HepG2 (cell line): Measurements from ENCODE around the gene DDX11. TPM values are rescaled to one million over a fixed set of nuclear protein-coding genes. Genes with fewer than 3 reads are reported as not detected.
"Not testable (repeated sequence)": the region's sequence is repeated elsewhere in the genome, so short reads cannot be mapped to it uniquely, and the experiment has no call there.

Experiments
- ATAC-seq: fragments of 200-7000 bp; cut with Tn5 transposase; 3 replicates; pipeline ENCODE4 v1.9.1; 2020; ENCODE audit warnings: mild to moderate bottlenecking, moderate library complexity
- BruUV-seq: library from RNA; stranded (reverse); fragments of 400-500 nt; replicated peaks from 2 replicates; lab custom pipeline; 2021; lab: Mats Ljungman, UMichigan
- CTCF ChIA-PET: fragments of 300-600 bp; formaldehyde crosslinking; extraction: SDS; loops from one replicate; lab custom pipeline; 2021; ENCODE audit warnings: low total read pairs, inconsistent platforms, low intra/inter-chr PET ratio; lab: Yijun Ruan, JAX
- POLR2A ChIA-PET: fragments of 350-600 bp; sonication (Branson Sonifier 250); formaldehyde crosslinking; loops from one replicate; lab custom pipeline; 2020; ENCODE audit warnings: antibody characterized with exemption, inconsistent platforms; lab: Yijun Ruan, JAX
- DNase-seq: peaks from one replicate; pipeline ENCODE4 v3.0.0-alpha.2; 2015; ENCODE audit warnings: low spot score
- FAIRE-seq: peaks from 3 replicates; lab custom pipeline; 2011; peaks lifted over from hg19 to GRCh38; lab: Jason Lieb, UNC
- H2AFZ ChIP-seq: one replicate; pipeline ENCODE4 v1.6.1; 2011; ENCODE audit warnings: low read length, inconsistent platforms
- H3K27ac ChIP-seq: fragments of 300-600 bp; 3 replicates; pipeline ENCODE4 v1.8.0; 2011; ENCODE audit warnings: mixed run types, mild to moderate bottlenecking, mixed read lengths, low read length, inconsistent platforms; ENCODE audit not compliant: insufficient read depth; ENCODE audit errors: extremely low read length
- H3K27me3 ChIP-seq, 2 experiments: fragments of 200-600 bp in 1 of 2; 2 replicates in 1 of 2; 3 replicates in 1 of 2; pipeline versions ENCODE4 v1.6.0 to v1.8.0; 2011; ENCODE audit warnings: low read length in 2 of 2, mild to moderate bottlenecking in 2 of 2, moderate library complexity in 2 of 2, inconsistent platforms in 1 of 2; ENCODE audit not compliant: insufficient read depth in 2 of 2, control insufficient read depth in 1 of 2
- H3K36me3 ChIP-seq, 2 experiments: fragments of 200-600 bp in 1 of 2; replicated peaks in 1 of 2; 2 replicates in 1 of 2; 3 replicates in 1 of 2; pipeline versions ENCODE4 v1.5.1 to v1.8.0; 2011; ENCODE audit warnings: low read length in 2 of 2, inconsistent platforms in 1 of 2; ENCODE audit not compliant: insufficient read depth in 2 of 2, control insufficient read depth in 1 of 2
- H3K4me1 ChIP-seq: 2 replicates; pipeline ENCODE4 v1.5.1; 2012; ENCODE audit warnings: low read length, inconsistent platforms; ENCODE audit not compliant: insufficient read depth
- H3K4me2 ChIP-seq: 2 replicates; pipeline ENCODE4 v1.6.0; 2011; ENCODE audit warnings: low read depth, low read length, inconsistent platforms
- H3K4me3 ChIP-seq, 3 experiments: fragments of 200-600 bp in 1 of 3; sonication (generic), shearing (Covaris generic) in 1 of 3; replicated peaks in 1 of 3; 2 replicates each; pipeline ENCODE4 v1.5.1; 2011 to 2016; ENCODE audit warnings: low read length in 3 of 3, inconsistent platforms in 2 of 3, low read depth in 2 of 3, mild to moderate bottlenecking in 2 of 3, control low read depth in 1 of 3, mixed read lengths in 1 of 3; ENCODE audit not compliant: insufficient read depth in 1 of 3
- H3K79me2 ChIP-seq: one replicate; pipeline ENCODE4 v1.6.1; 2011; ENCODE audit warnings: low read length, inconsistent platforms; ENCODE audit not compliant: insufficient read depth
- H3K9ac ChIP-seq: 2 replicates; pipeline ENCODE4 v1.6.0; 2011; ENCODE audit warnings: mild to moderate bottlenecking, low read depth, low read length, inconsistent platforms; ENCODE audit not compliant: insufficient read depth
- H3K9me3 ChIP-seq: 2 replicates; pipeline ENCODE4 v1.5.1; 2012; ENCODE audit warnings: mild to moderate bottlenecking, low read length
- H4K20me1 ChIP-seq: 2 replicates; pipeline ENCODE4 v1.6.0; 2011; ENCODE audit warnings: inconsistent platforms, mild to moderate bottlenecking, low read length, moderate library complexity; ENCODE audit not compliant: insufficient read depth
- WGBS: methylation state at CpG from one replicate; pipeline ENCODE4 v1.1.6; 2017; ENCODE audit warnings: low lambda C conversion rate; 5-methylcytosine and 5-hydroxymethylcytosine counted together
- in situ Hi-C: cut with HindIII; loops from 2 replicates; pipeline ENCODE4 v1.10.0; 2017; ENCODE audit warnings: low pct_unique_long_range_greater_than_20kb; ENCODE audit not compliant: extremely low pct_ligation_motif_present
- intact Hi-C: fragments of 100-400 bp; cut with micrococcal nuclease; formaldehyde crosslinking; loops from one replicate; pipeline ENCODE4 v1.10.0; 2022; ENCODE audit not compliant: unreplicated experiment
- polyA plus RNA-seq, 8 experiments: library from polyadenylated mRNA; depleted of rRNA in 3 of 8; stranded (reverse) in 7 of 8; unstranded in 1 of 8; fragments of >200 nt; fragmentation: Illumina TruSeq in 4 of 8; extraction: Trizol in 4 of 8; gene quantifications; 2 replicates each; pipeline versions ENCODE4 v1.2.1 to v1.2.3, GENCODE V29; 2011 to 2016; ENCODE audit warnings: low read depth in 4 of 8, missing spikeins in 1 of 8, mixed read lengths in 1 of 8; ENCODE audit not compliant: insufficient read depth in 1 of 8
- total RNA-seq, 5 experiments: library from RNA; depleted of rRNA; stranded (reverse); fragments of >200 nt; fragmentation: Illumina TruSeq; extraction: Trizol; gene quantifications; 2 replicates each; pipeline ENCODE4 v1.2.3, GENCODE V29; 2016; ENCODE audit warnings: low read depth in 1 of 5

The DDX11 gene
- total and polyA plus RNA-seq, 2 of the 13 experiments (the other 11 are each of a cell fraction or from before 2014, with no cell fraction given) = 23.9 to 40.8 TPM

DNA sequence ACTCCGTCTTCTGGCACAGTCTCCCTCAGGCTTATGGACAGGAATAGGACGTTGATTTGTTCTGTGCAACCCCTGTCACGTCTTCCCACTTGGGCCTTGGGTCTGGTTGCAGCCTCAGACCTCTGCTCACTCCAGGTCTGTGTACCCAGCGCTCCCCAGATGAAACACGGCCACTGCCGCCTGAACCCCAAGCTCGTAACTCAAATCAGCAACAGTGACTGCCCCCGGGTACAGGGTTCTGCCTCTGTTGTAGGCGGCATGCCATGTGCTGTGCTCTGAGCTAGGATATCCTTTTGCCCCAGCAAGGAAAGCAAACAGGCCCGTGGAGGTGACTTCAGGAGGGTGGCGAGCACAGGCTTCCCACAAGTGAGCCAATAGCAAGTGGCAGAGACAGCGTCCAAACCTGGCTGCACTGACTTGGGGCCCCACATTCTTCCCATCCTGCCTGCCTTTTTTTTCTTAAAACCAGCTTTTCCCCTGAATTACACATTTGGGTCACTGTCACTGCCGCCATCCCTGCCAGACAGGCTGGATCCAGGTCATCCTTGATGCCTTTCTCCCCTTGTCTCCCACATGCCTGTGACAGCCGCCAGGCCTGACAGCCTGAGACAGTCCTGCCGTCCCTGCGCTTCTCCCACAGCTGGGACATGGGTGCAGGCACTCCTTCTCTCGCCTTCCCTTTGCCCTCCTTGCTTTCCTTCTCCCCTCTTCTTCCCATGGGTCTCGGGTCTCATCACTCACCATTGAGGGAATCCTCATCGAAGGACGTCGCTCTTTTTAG, 21.6 kb downstream of the DDX11 start:
- H3K27me3 ChIP-seq, BruUV-seq, intact Hi-C loops, H3K27ac ChIP-seq, H3K9ac ChIP-seq, CTCF ChIA-PET, H4K20me1 ChIP-seq, FAIRE-seq, H3K9me3 ChIP-seq, H2AFZ ChIP-seq, POLR2A ChIA-PET, H3K36me3 ChIP-seq, in situ Hi-C loops, H3K4me1 ChIP-seq, ATAC-seq, DNase-seq, H3K4me2 ChIP-seq, H3K79me2 ChIP-seq, H3K4me3 ChIP-seq: not testable (repeated sequence)
- WGBS = 94% methylated on average over 19 of the region's 21 CpGs

DNA sequence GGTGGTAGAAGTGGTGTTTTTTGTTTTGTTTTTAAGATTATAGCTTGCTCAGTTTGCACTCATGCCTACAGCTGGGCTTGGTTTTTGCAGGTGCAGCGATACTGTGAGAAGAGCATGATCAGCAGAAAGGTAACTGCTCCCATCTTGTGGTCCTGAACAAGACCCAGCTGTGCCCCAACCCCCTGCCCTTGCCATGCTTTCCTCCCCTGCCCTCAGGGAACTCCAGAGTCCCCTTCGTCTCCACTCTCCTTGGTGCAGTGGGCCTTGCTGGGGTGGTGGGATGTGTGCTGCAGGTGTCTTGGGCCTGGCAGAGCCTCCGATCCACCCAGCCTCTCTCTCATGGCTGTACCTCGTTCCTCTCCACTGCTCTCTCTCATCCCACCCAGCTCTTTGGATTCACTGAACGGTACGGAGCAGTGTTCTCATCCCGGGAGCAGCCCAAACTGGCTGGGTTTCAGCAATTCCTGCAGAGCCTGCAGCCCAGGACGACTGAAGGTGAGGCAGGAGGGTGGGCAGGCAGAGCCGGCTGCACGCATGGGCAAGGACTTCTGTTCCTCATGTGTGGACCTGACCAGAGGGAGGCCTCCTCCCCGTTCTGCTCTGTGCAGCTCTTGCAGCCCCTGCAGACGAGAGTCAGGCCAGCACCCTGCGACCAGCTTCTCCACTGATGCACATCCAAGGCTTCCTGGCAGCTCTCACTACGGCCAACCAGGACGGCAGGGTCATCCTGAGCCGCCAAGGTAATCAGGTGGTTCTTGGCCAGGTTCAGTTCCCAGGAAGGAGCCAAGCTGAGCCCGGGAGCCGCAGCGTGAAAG, 22.8 kb downstream of the DDX11 start:
- H3K4me1 ChIP-seq, H3K79me2 ChIP-seq, H3K4me3 ChIP-seq, in situ Hi-C loops, POLR2A ChIA-PET, intact Hi-C loops, H3K4me2 ChIP-seq, CTCF ChIA-PET, DNase-seq, ATAC-seq, H2AFZ ChIP-seq, H3K9ac ChIP-seq, H3K27me3 ChIP-seq, H3K27ac ChIP-seq, H3K9me3 ChIP-seq, BruUV-seq, H4K20me1 ChIP-seq, FAIRE-seq, H3K36me3 ChIP-seq: not testable (repeated sequence)
- WGBS = 98% methylated on average over 13 of the region's 19 CpGs

DNA sequence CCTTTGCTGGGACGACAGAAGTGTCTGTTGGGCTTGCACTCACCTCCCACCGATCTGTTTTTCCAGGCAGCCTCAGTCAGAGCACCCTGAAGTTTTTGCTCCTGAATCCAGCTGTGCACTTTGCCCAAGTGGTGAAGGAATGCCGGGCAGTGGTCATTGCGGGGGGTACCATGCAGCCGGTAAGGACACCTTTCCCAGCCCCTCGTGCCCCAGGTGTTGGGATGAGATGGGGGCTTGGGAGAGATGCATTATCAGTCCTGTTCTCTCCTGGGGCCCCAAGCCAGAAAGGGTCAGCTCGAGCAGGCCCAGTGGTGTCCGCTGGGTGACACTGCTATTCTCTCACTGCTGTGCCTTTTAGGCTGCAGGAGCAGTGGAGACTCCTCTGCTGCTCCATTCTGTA, 24.2 kb downstream of the DDX11 start:
- DNase-seq, H2AFZ ChIP-seq, FAIRE-seq, H3K4me2 ChIP-seq, H3K4me1 ChIP-seq, H3K36me3 ChIP-seq, CTCF ChIA-PET, H4K20me1 ChIP-seq, BruUV-seq, H3K79me2 ChIP-seq, intact Hi-C loops, H3K27me3 ChIP-seq, H3K4me3 ChIP-seq, H3K9ac ChIP-seq, H3K9me3 ChIP-seq, in situ Hi-C loops, H3K27ac ChIP-seq, ATAC-seq, POLR2A ChIA-PET: not testable (repeated sequence)
- WGBS = 95% methylated on average over 3 of the region's 8 CpGs

DNA sequence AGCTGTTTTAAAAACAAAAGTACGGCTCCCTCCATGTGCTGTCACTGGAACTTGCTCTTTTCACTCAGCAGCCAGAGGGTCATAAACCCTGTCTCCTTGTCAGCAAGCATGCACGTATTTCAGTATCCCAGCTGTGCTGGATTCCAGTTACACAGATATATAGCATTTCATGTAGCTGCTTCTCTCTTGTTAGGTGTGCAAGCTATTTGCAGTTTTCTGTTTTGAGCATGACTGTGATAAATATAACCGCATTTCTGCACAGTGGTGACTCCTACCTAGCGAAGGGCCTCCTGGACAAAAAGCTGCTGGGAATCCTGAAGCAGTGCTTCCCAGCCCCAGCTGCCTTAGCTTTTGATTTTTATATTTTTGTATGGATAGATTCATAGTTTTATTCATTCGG, 24.7 kb downstream of the DDX11 start:
- POLR2A ChIA-PET, in situ Hi-C loops, H3K79me2 ChIP-seq, intact Hi-C loops, H3K9ac ChIP-seq, DNase-seq, H3K27me3 ChIP-seq, H3K9me3 ChIP-seq, H3K27ac ChIP-seq, H2AFZ ChIP-seq, H3K4me3 ChIP-seq, H4K20me1 ChIP-seq, ATAC-seq, CTCF ChIA-PET, H3K4me2 ChIP-seq, H3K4me1 ChIP-seq, FAIRE-seq, BruUV-seq, H3K36me3 ChIP-seq: not testable (repeated sequence)
- 100% methylated on average over 4 of the region's 5 CpGs for WGBS
